HL-60 (cell line): ENCODE results near the gene CREBBP.

Experiments
- GABPA ChIP-seq: IDR thresholded peaks from 2 replicates; pipeline ENCODE4 v1.6.1; 2012; ENCODE audit warnings: low read depth
- POLR2AphosphoS5 ChIP-seq: IDR thresholded peaks from 2 replicates; pipeline ENCODE4 v1.6.1; 2012; ENCODE audit warnings: low read depth
- TF ChIP-seq, protein P1 (sequence below): IDR thresholded peaks from one replicate; pipeline ENCODE4 v1.5.1; 2011; ENCODE audit warnings: low read length, control low read depth, inconsistent platforms; ENCODE audit not compliant: insufficient read depth

DNA sequence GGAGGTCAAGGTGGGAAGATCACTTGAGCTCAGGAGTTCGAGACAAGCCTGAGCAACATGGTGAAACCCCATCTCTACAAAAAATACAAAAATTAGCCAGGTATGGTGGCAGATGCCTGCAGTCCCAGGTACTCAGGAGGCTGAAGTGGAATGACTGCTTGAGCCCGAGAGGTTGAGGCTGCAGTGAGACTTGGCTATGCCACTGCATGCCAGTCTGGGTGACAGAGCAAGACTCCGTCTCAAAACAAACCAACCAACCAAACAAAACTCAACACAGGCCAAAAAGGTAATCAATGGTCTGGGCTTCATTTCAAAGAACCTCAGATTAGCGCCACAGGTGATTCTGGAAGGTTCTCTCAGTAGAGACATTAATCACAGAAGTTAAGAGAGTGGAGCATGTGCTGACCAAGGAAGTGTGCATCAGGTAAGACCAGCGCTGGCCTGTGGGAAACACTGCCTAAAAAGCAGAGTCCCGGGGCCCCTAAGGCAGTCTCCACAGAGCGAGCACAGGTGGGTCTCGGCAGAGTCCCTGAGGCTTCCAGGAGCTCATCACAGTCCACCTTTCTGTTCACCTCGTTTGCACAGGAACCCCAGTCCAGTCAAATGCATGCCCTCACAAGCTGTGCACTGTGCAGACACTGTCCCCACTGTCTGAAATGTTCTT is 91.7 kb downstream of the CREBBP start:
- TF ChIP-seq, protein P1, sequence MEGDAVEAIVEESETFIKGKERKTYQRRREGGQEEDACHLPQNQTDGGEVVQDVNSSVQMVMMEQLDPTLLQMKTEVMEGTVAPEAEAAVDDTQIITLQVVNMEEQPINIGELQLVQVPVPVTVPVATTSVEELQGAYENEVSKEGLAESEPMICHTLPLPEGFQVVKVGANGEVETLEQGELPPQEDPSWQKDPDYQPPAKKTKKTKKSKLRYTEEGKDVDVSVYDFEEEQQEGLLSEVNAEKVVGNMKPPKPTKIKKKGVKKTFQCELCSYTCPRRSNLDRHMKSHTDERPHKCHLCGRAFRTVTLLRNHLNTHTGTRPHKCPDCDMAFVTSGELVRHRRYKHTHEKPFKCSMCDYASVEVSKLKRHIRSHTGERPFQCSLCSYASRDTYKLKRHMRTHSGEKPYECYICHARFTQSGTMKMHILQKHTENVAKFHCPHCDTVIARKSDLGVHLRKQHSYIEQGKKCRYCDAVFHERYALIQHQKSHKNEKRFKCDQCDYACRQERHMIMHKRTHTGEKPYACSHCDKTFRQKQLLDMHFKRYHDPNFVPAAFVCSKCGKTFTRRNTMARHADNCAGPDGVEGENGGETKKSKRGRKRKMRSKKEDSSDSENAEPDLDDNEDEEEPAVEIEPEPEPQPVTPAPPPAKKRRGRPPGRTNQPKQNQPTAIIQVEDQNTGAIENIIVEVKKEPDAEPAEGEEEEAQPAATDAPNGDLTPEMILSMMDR: no peak
- TF ChIP-seq GABPA (no peak), POLR2AphosphoS5 (no peak)
